Measurements from ENCODE around the gene C1QL4.

Gene C1QL4

DNA sequence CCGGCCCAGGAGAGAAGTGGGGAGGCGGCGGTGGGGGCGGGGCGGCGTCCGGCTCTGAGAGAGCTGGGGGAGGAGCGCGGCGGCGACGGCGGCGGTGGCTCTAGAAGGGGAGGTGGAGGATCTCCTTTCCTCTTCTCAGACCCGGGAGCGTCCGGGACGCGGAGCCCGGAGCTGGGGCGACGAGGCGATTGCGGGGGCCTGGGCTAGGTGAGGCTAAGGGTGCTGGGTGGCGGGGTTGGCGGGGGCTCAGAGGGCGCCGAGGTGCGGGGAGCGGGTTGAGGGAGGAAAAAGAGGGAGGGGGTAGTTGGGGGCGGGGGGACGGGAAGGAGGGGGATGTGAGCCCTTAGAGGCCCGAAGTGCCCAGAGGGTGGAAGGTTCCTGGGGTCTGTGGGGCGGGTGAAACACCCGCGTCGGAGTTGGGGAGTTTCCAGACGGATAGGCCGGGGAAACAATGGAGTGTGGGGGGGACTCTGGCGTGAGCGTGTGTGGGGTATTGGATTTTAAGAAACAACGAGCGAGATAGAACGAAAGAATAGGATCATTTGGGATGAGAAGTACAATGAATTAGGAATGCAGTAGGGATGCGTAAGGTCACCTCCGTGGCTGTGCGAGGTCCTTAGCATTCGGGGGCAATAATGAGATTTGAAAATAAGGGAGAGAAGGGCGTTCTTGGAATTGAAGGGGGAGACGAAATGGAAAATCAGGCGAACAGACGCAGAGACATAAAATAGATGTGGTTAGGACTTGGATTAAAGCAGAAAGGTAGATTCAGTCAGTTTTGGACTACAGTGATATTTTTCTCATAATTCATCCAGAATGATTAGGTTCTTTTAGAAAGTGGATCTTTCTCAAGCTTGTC, 30.6 kb upstream of the C1QL4 start, which contains the start of gene SPATS2:
Gene SPATS2 (plus strand): TSS at position 82 of the 859 bp plus-strand sequence. CDS start 93,551 bp downstream, outside the sequence.
- peaks cover 3% of the 10 kb centered on the region for H3K4me1 ChIP-seq (ENCODE audit: insufficient read depth, insufficient read length)
- no peak for TF ChIP-seq YY1 (IDR thresholded peaks at IDR 0.05; ENCODE audit: insufficient read depth, insufficient read length)
- no peak for TF ChIP-seq SUZ12 (IDR thresholded peaks at IDR 0.05; ENCODE audit: extremely low read depth, insufficient read depth, insufficient read length)
- no peak for TF ChIP-seq ZNF274 (IDR thresholded peaks at IDR 0.05; ENCODE audit: low read depth, low read length)
- peak within 1 kb of the TSS; percentile 81 for H3K4me3 ChIP-seq (ENCODE audit: insufficient read length, low read depth)
- no peaks in the 10 kb centered on the region for H3K9me3 ChIP-seq (ENCODE audit: insufficient read depth, low read length)
- DNase-seq (ENCODE audit: low read depth, low spot score), result peak; percentile 95
- no peaks in the 10 kb centered on the region for H3K27me3 ChIP-seq (ENCODE audit: insufficient read depth, insufficient read length)
- peak within 1 kb of the TSS; percentile 90 for H3K9ac ChIP-seq (ENCODE audit: insufficient read length, low read depth)
- H3K36me3 ChIP-seq (ENCODE audit: insufficient read depth, insufficient read length, low read length), result peaks cover 4% of the 10 kb centered on the region

DNA sequence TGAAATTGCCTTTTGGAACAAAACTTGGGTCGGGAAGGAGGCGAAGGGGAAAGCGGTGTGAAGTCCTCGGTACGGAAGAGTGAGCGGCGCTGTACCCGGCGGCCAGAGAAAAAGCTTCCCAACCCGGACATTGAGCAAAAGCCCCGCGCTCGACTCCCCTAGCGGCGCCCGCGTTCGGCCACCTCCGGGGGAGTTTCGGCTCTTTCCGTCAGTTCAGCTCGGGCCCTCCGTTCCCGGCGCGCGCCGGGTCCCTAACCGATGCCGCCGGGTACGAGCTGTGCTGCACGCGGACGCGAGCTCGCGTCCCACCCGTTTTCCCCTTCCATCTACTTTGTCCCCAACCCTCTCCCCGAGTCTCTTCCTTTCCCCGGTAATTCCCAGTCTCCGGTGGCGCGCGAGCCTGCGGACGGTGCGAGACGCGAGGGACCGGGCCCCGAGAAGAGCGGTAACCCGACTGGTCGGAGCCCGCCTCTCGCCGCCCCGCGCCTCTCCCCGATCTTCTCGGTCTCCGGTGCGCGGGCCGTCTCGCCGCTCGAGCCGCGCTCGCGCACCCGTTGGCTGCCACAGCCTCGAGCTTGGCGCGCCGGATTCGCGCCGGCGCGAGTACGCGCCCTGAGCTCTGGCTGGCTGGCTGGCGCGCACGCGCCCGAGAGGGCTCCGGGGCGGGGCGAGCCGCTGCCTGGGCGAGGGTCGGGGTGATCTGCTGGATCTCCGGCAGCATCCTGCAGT, 29.8 kb upstream of the C1QL4 start:
- peak; percentile 81 for DNase-seq (ENCODE audit: low read depth, low spot score)
- H3K27me3 ChIP-seq (ENCODE audit: insufficient read depth, insufficient read length), result no peaks in the 10 kb centered on the region
- H3K4me3 ChIP-seq (ENCODE audit: insufficient read length, low read depth), result peak overlapping the region; percentile 81
- H3K4me1 ChIP-seq (ENCODE audit: insufficient read depth, insufficient read length), result peaks cover 3% of the 10 kb centered on the region
- H3K9me3 ChIP-seq (ENCODE audit: insufficient read depth, low read length), result no peaks in the 10 kb centered on the region
- TF ChIP-seq YY1 (IDR thresholded peaks at IDR 0.05; ENCODE audit: insufficient read depth, insufficient read length), result no peak
- peaks cover 2% of the 10 kb centered on the region for H3K36me3 ChIP-seq (ENCODE audit: insufficient read depth, insufficient read length, low read length)
- H3K9ac ChIP-seq (ENCODE audit: insufficient read length, low read depth), result peak overlapping the region; percentile 90

DNA sequence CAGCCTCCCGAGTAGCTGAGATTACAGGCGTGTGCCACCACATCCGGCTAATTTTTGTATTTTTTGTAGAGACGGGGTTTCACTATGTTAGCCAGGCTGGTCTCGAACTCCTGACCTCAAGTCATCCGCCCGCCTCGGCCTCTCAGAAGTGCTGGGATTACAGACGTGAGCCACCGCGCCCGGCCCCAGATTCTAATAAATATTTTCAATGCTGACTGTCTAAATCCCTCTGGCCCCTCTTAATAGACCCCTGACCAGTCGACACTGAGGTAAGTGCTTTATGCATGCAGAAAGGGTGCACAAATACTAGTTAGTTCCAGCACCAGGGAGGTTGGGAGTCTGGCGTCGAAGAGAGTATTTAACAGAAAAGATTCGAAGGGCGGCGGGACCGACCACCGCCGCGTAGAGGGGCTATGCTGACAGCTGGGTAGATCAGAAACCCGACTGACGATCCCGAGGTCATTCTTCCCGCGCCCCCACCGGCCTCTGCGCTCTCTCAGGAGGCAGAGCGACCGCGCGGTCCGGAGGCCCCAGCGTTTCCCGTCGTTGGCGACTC, 29.2 kb upstream of the C1QL4 start:
- TF ChIP-seq SUZ12 (IDR thresholded peaks at IDR 0.05; ENCODE audit: extremely low read depth, insufficient read depth, insufficient read length), result no peak
- no peak for TF ChIP-seq ZNF274 (IDR thresholded peaks at IDR 0.05; ENCODE audit: low read depth, low read length)
- TF ChIP-seq YY1 (IDR thresholded peaks at IDR 0.05; ENCODE audit: insufficient read depth, insufficient read length), result no peak
- Histone ChIP-seq H3K36me3 (ENCODE audit: insufficient read depth, insufficient read length, low read length) (no peaks in the 10 kb centered on the region), H3K9me3 (ENCODE audit: insufficient read depth, low read length) (no peaks in the 10 kb centered on the region), H3K4me3 (ENCODE audit: insufficient read length, low read depth) (peak overlapping the region; percentile 81), H3K27me3 (ENCODE audit: insufficient read depth, insufficient read length) (no peaks in the 10 kb centered on the region), H3K4me1 (ENCODE audit: insufficient read depth, insufficient read length) (peaks cover 3% of the 10 kb centered on the region), H3K9ac (ENCODE audit: insufficient read length, low read depth) (peak overlapping the region; percentile 90)
- DNase-seq (ENCODE audit: low read depth, low spot score), result no peak

DNA sequence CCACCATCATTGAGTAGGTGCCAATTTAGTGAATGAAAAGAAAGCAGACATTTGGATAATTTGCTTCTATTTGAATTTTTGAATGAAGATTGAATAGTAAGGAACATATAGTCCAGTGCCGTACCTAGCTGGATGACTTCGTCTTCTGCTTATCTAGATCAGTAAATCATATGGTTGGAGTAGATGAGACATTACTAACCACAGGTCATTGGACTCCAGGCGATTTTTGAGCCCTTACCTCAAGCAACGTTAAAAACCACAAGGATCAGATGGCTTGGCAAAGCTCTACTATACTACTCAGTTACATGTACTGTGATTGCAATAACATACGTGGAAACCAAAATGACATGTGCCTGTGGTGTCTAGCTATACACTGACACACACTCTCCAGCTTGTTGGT, 28.6 kb upstream of the C1QL4 start:
- H3K36me3 ChIP-seq (ENCODE audit: insufficient read depth, insufficient read length, low read length), result no peaks in the 10 kb centered on the region
- DNase-seq (ENCODE audit: low read depth, low spot score), result no peak
- TF ChIP-seq YY1 (IDR thresholded peaks at IDR 0.05; ENCODE audit: insufficient read depth, insufficient read length) (no peak), SUZ12 (IDR thresholded peaks at IDR 0.05; ENCODE audit: extremely low read depth, insufficient read depth, insufficient read length) (no peak), ZNF274 (IDR thresholded peaks at IDR 0.05; ENCODE audit: low read depth, low read length) (no peak)
- no peaks in the 10 kb centered on the region for H3K9me3 ChIP-seq (ENCODE audit: insufficient read depth, low read length)
- peaks cover 3% of the 10 kb centered on the region for H3K4me1 ChIP-seq (ENCODE audit: insufficient read depth, insufficient read length)
- H3K4me3 ChIP-seq (ENCODE audit: insufficient read length, low read depth), result peak overlapping the region; percentile 13
- peak overlapping the region; percentile 15 for H3K9ac ChIP-seq (ENCODE audit: insufficient read length, low read depth)
- no peaks in the 10 kb centered on the region for H3K27me3 ChIP-seq (ENCODE audit: insufficient read depth, insufficient read length)

DNA sequence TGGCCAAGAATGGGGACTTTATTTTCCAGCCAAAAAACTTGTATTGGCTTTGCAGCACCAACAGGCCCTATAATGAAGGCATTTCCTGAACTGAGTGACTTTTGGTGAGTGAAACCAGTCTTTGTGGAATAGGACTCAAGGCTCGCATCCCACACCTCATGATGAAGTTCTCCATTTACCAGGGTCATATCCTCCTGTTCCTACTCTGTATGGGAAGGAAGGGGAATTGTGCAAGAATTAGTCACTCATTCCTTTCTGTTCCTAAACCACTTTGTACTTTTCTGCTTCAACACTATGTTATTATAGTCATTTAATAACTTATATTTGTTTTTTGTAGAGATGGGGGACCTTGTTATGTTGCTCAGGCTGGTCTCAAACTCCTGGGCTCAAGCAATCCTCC, 28.0 kb upstream of the C1QL4 start:
- H3K9ac ChIP-seq (ENCODE audit: insufficient read length, low read depth), result no peak overlapping the region

DNA sequence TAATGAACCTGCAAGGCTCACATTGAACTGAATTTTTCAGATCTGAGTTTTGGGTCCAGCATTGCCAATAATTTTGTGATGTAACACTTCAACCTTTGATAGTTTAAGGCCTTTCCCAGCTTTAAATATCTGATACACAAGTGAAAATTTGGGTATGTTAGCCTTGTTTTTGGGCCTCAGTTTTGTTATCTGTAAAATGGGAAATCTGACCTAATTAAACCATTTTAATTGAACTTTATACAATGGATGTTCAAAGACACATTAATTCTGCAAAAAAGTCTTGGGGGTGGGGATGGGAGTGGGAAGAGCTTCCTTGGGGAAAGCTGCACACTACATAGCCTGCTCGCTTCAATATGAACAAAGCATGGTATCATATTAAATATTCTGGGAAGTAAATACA, 25.1 kb upstream of the C1QL4 start:
- TF ChIP-seq ZNF274 (IDR thresholded peaks at IDR 0.05; ENCODE audit: low read depth, low read length) (no peak), YY1 (IDR thresholded peaks at IDR 0.05; ENCODE audit: insufficient read depth, insufficient read length) (no peak), SUZ12 (IDR thresholded peaks at IDR 0.05; ENCODE audit: extremely low read depth, insufficient read depth, insufficient read length) (no peak)
- peaks cover 3% of the 10 kb centered on the region for H3K4me1 ChIP-seq (ENCODE audit: insufficient read depth, insufficient read length)
- H3K36me3 ChIP-seq (ENCODE audit: insufficient read depth, insufficient read length, low read length), result no peaks in the 10 kb centered on the region
- H3K9ac ChIP-seq (ENCODE audit: insufficient read length, low read depth), result no peak overlapping the region
- H3K9me3 ChIP-seq (ENCODE audit: insufficient read depth, low read length), result no peaks in the 10 kb centered on the region
- no peaks in the 10 kb centered on the region for H3K27me3 ChIP-seq (ENCODE audit: insufficient read depth, insufficient read length)
- no peak overlapping the region for H3K4me3 ChIP-seq (ENCODE audit: insufficient read length, low read depth)
- DNase-seq (ENCODE audit: low read depth, low spot score), result no peak

More for the DNA sequence above, 28.0 kb upstream of the C1QL4 start:
- Histone ChIP-seq H3K4me3 (ENCODE audit: insufficient read length, low read depth) (no peak overlapping the region), H3K9me3 (ENCODE audit: insufficient read depth, low read length) (no peaks in the 10 kb centered on the region), H3K36me3 (ENCODE audit: insufficient read depth, insufficient read length, low read length) (no peaks in the 10 kb centered on the region), H3K4me1 (ENCODE audit: insufficient read depth, insufficient read length) (peaks cover 3% of the 10 kb centered on the region), H3K27me3 (ENCODE audit: insufficient read depth, insufficient read length) (no peaks in the 10 kb centered on the region)
- no peak for DNase-seq (ENCODE audit: low read depth, low spot score)
- TF ChIP-seq ZNF274 (IDR thresholded peaks at IDR 0.05; ENCODE audit: low read depth, low read length) (no peak), YY1 (IDR thresholded peaks at IDR 0.05; ENCODE audit: insufficient read depth, insufficient read length) (no peak), SUZ12 (IDR thresholded peaks at IDR 0.05; ENCODE audit: extremely low read depth, insufficient read depth, insufficient read length) (no peak)

DNA sequence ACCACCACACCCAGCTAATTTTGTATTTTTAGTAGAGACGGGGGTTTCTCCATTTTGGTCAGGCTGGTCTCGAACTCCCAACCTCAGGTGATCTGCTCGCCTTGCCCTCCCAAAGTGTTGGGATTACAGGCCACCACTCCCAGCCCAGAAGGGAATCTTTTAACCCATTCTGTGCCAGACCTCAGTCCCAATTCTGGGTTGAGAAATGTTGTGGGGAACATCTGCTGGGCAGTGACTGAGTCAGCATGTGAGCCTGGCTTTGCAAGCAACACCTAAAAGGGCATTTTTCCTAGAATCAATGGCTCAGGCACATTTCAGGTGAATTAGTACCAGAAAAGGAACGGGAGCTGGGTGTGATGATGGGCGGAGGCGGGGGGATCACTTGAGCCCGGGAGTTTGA, 22.7 kb upstream of the C1QL4 start:
- Histone ChIP-seq H3K9ac (ENCODE audit: insufficient read length, low read depth) (no peak overlapping the region), H3K9me3 (ENCODE audit: insufficient read depth, low read length) (no peaks in the 10 kb centered on the region), H3K36me3 (ENCODE audit: insufficient read depth, insufficient read length, low read length) (no peaks in the 10 kb centered on the region), H3K27me3 (ENCODE audit: insufficient read depth, insufficient read length) (no peaks in the 10 kb centered on the region), H3K4me3 (ENCODE audit: insufficient read length, low read depth) (no peak overlapping the region), H3K4me1 (ENCODE audit: insufficient read depth, insufficient read length) (no peaks in the 10 kb centered on the region)
- TF ChIP-seq YY1 (IDR thresholded peaks at IDR 0.05; ENCODE audit: insufficient read depth, insufficient read length) (no peak), SUZ12 (IDR thresholded peaks at IDR 0.05; ENCODE audit: extremely low read depth, insufficient read depth, insufficient read length) (no peak), ZNF274 (IDR thresholded peaks at IDR 0.05; ENCODE audit: low read depth, low read length) (no peak)
- DNase-seq (ENCODE audit: low read depth, low spot score), result no peak

Measured in NT2/D1 (cell line).